ENCODE measurements around the gene ZNF583. TPM values are rescaled to one million over a fixed set of nuclear protein-coding genes. Genes with fewer than 3 reads are reported as not detected.

Gene ZNF583
- total RNA-seq, 1 experiment from 2014 or later = 0.11 TPM

DNA sequence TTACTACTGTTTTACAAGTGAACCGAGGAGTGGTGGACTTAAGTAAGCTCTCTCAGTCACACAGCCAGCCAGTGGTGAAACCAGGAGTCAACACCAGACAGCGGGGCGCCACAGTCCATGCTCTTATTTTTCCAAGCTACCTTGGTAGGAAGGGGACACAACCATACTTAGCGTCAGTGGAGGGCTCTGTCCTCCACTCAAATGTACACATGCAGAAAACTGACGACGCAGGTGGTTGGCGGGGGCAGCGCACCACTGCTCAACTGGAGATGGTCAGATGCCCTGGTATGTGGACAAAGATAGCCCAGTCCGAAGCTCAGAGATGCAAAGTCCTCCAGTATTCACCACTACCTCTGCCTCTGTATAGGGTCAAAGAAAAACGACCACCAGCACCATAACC is 72.0 kb downstream of the ZNF583 start:
- peaks cover 60% of the 10 kb centered on the region for H3K9me3 ChIP-seq (ENCODE audit: low read length)
- TF ChIP-seq EZH2phosphoT487 (IDR thresholded peaks at IDR 0.05; ENCODE audit: borderline replicate concordance, low read length) = no peak
- no peak for TF ChIP-seq EZH2 (IDR thresholded peaks at IDR 0.05; ENCODE audit: low read length, unreplicated experiment)
- TF ChIP-seq, protein P1, sequence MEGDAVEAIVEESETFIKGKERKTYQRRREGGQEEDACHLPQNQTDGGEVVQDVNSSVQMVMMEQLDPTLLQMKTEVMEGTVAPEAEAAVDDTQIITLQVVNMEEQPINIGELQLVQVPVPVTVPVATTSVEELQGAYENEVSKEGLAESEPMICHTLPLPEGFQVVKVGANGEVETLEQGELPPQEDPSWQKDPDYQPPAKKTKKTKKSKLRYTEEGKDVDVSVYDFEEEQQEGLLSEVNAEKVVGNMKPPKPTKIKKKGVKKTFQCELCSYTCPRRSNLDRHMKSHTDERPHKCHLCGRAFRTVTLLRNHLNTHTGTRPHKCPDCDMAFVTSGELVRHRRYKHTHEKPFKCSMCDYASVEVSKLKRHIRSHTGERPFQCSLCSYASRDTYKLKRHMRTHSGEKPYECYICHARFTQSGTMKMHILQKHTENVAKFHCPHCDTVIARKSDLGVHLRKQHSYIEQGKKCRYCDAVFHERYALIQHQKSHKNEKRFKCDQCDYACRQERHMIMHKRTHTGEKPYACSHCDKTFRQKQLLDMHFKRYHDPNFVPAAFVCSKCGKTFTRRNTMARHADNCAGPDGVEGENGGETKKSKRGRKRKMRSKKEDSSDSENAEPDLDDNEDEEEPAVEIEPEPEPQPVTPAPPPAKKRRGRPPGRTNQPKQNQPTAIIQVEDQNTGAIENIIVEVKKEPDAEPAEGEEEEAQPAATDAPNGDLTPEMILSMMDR (conservative IDR thresholded peaks at IDR 0.05; ENCODE audit: low read depth, low read length) = no peak
- ATAC-seq (no peak), DNase-seq (no peak)
- H3K9me2 ChIP-seq (replicated peaks; ENCODE audit: low read length) = no peaks in the 10 kb centered on the region
- H3K4me3 ChIP-seq (ENCODE audit: low read length) = peak overlapping the region; percentile 65
- peaks cover 31% of the 10 kb centered on the region for H3K79me2 ChIP-seq (ENCODE audit: low read length)
- CTCF ChIA-PET = no interaction called here
- no peaks in the 10 kb centered on the region for H3F3A ChIP-seq (ENCODE audit: low read length, unreplicated experiment)
- peak overlapping the region; percentile 91; the same call in 1 of the 2 replicates for H3K4me2 ChIP-seq (ENCODE audit: low read length)
- intact Hi-C loops (cut with micrococcal nuclease) = loop anchor here (5.0 kb wide), 1 partner anchor 334 kb away; the partner anchor contains the start of gene ZNF444
- H3K27me3 ChIP-seq (ENCODE audit: low read length) = no peaks in the 10 kb centered on the region
- no peak overlapping the region for H3K9ac ChIP-seq (ENCODE audit: low read length)
- POLR2A ChIA-PET (ENCODE audit: unreplicated experiment) = no interaction called here
- no peaks in the 10 kb centered on the region for H3K4me1 ChIP-seq (ENCODE audit: insufficient read depth, low read length)
- BruUV-seq (replicated peaks) = no TSS peak
- no peak overlapping the region for H3K27ac ChIP-seq (ENCODE audit: low read length)
- H3K36me3 ChIP-seq (ENCODE audit: low read depth, low read length) = peaks cover 50% of the 10 kb centered on the region
- H4K20me1 ChIP-seq (ENCODE audit: low read length) = no peaks in the 10 kb centered on the region
- H2AFZ ChIP-seq (ENCODE audit: low read length) = no peak overlapping the region

Other genes with a start within 250 kb of the ZNF583 start
- gene GALP, start 228.3 kb upstream of the ZNF583 start, total RNA-seq (2014; rRNA removed) = not detected in 2 replicates
- not detected in 2 replicates for gene ZSCAN5B, start 206.5 kb upstream of the ZNF583 start, total RNA-seq (2014; rRNA removed)
- not detected in 2 replicates for gene ZSCAN5C, start 202.1 kb upstream of the ZNF583 start, total RNA-seq (2014; rRNA removed)
- gene EDDM13, start 131.6 kb upstream of the ZNF583 start, total RNA-seq (2014; rRNA removed) = not detected in 2 replicates
- gene ZSCAN5A, start 89.5 kb upstream of the ZNF583 start, total RNA-seq (2014; rRNA removed) = 17.2 and 23.7 TPM in 2 replicates
- gene ZNF582, start 10.8 kb upstream of the ZNF583 start, total RNA-seq (2014; rRNA removed) = not detected in 2 replicates
- 2.5 and 3.2 TPM in 2 replicates for gene ZNF667, start 73.0 kb downstream of the ZNF583 start, total RNA-seq (2014; rRNA removed)
- 0.07 and 0.23 TPM in 2 replicates for gene ZNF471, start 103.5 kb downstream of the ZNF583 start, total RNA-seq (2014; rRNA removed)
- 0.58 and 2.2 TPM in 2 replicates for gene ZFP28, start 134.6 kb downstream of the ZNF583 start, total RNA-seq (2014; rRNA removed)
- 0.26 and 0.75 TPM in 2 replicates for gene ZNF470, start 163.1 kb downstream of the ZNF583 start, total RNA-seq (2014; rRNA removed)
- gene ZNF71, start 191.0 kb downstream of the ZNF583 start, total RNA-seq (2014; rRNA removed) = 8.8 and 14.2 TPM in 2 replicates
- gene SMIM17, start 238.8 kb downstream of the ZNF583 start, total RNA-seq (2014; rRNA removed) = 0.29 TPM in 1 of 2 replicates, not detected in the other

All from PC-3 (cell line).